Upper lobe of right lung (tissue), 1 donor: ENCODE measurements around the gene SPAG16. TPM values are rescaled to one million over a fixed set of nuclear protein-coding genes. Genes with fewer than 3 reads are reported as not detected.

Source experiments
- ATAC-seq: fragments of 200-7000 bp; cut with Tn5 transposase; one replicate; pipeline ENCODE4 v1.9.1; 2020; ENCODE audit warnings: mild to moderate bottlenecking, moderate library complexity
- DNase-seq: peaks from one replicate; pipeline ENCODE4 v3.0.0-alpha.2; 2020
- H3K27ac ChIP-seq: fragments of 200-600 bp; one replicate; pipeline ENCODE4 v1.8.0; 2022
- H3K27me3 ChIP-seq: fragments of 200-600 bp; one replicate; pipeline ENCODE4 v1.8.0; 2022; ENCODE audit warnings: mild to moderate bottlenecking
- H3K36me3 ChIP-seq: fragments of 200-600 bp; one replicate; pipeline ENCODE4 v1.8.0; 2022
- H3K4me1 ChIP-seq: fragments of 200-600 bp; one replicate; pipeline ENCODE4 v1.8.0; 2022
- H3K4me3 ChIP-seq: fragments of 200-600 bp; one replicate; pipeline ENCODE4 v1.8.0; 2022; ENCODE audit warnings: mild to moderate bottlenecking
- H3K9me3 ChIP-seq: fragments of 200-600 bp; one replicate; pipeline ENCODE4 v1.8.0; 2022
- intact Hi-C: fragments of 100-400 bp; cut with DNase I; formaldehyde crosslinking; loops from one replicate; pipeline ENCODE4 v1.11.0; 2022
- total RNA-seq: library from RNA; stranded (reverse); fragmentation: NEBNext Ultra II Directional; extraction: Animal tissue kit (Norgen Biotek cat#: 25700); gene quantifications from one replicate; pipeline ENCODE4 v1.2.1, GENCODE V29; 2021
- TF ChIP-seq, protein P1 (sequence below): fragments of 200-600 bp; IDR thresholded peaks from one replicate; pipeline ENCODE4 v1.8.0; 2022; ENCODE audit warnings: antibody characterized with exemption
- donor health status: DM: no; HTN: yes; CAD: no; lungs with severe emphysema.

The SPAG16 gene
- total RNA-seq, 1 donor from 2014 or later = 11.6 TPM

DNA sequence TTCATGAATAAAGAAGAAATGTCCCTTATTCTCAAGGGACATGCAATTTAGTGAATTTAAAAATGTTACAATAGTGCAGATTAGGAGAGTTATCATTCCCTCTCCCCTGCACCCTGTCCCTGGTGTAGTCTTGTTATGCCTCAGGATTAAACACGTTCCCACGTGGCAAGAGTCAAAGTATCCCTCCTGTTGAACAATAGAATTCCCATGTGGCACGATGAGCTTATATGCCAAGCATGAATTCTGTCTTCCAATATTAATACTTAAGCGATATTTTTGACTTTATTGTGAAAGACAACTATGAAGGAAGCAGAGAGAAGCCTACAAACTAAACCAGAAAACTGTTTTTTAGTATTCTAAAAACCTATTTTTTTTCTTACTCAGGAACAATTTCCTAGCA lies 36.7 kb upstream of the SPAG16 start:
- ATAC-seq (no peak), DNase-seq (no peak)
- intact Hi-C loops = no loop called here
- Histone ChIP-seq H3K27ac (no peak overlapping the region), H3K27me3 (peaks cover 3% of the 10 kb centered on the region), H3K4me1 (no peaks in the 10 kb centered on the region), H3K9me3 (no peaks in the 10 kb centered on the region), H3K4me3 (no peak overlapping the region), H3K36me3 (no peaks in the 10 kb centered on the region)
- TF ChIP-seq, protein P1, sequence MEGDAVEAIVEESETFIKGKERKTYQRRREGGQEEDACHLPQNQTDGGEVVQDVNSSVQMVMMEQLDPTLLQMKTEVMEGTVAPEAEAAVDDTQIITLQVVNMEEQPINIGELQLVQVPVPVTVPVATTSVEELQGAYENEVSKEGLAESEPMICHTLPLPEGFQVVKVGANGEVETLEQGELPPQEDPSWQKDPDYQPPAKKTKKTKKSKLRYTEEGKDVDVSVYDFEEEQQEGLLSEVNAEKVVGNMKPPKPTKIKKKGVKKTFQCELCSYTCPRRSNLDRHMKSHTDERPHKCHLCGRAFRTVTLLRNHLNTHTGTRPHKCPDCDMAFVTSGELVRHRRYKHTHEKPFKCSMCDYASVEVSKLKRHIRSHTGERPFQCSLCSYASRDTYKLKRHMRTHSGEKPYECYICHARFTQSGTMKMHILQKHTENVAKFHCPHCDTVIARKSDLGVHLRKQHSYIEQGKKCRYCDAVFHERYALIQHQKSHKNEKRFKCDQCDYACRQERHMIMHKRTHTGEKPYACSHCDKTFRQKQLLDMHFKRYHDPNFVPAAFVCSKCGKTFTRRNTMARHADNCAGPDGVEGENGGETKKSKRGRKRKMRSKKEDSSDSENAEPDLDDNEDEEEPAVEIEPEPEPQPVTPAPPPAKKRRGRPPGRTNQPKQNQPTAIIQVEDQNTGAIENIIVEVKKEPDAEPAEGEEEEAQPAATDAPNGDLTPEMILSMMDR = no peak

DNA sequence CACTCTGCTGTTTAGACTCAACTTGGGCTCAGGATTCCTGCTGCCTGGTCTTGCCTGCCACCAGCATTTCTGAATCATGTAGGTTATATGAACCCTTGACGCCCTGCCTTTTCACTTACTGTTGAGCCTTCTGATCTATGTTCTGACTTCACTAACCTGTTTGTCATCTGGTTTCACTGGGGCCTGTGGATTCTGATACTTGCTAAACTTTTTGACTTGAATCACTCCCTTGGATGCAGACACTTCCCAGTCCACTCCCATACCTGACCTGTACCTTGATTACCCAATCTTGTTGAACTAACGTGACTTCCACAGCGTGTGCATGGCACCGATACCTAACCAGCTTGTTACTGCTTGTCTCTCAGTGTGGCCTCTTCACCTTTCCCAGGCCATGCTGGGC lies 35.6 kb upstream of the SPAG16 start:
- no peak for DNase-seq
- Histone ChIP-seq H3K9me3 (no peaks in the 10 kb centered on the region), H3K27me3 (peaks cover 3% of the 10 kb centered on the region), H3K4me3 (no peak overlapping the region), H3K4me1 (no peaks in the 10 kb centered on the region), H3K36me3 (no peaks in the 10 kb centered on the region), H3K27ac (no peak overlapping the region)
- peak; percentile 84 for ATAC-seq
- intact Hi-C loops = no loop called here
- TF ChIP-seq, protein P1 = no peak

DNA sequence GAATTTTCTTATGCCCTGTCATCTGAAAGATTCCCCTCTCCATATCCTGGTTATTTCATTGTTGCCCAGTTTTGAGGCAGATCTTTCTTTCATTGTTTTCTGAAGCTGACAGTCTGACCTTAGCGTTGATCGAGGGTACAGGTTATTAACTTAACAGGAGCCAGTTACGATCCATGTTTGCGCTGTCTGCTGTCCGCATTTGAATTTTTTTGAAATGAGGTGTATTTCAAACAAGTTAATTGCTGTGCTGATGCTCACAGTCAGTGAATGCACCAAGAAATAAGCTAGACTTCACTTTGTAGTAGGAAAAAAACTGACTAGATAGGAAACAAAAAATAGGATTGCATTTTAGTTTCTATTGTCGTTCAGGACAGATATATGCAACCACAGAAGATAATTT lies 34.8 kb upstream of the SPAG16 start:
- H3K27me3 ChIP-seq = peaks cover 3% of the 10 kb centered on the region

DNA sequence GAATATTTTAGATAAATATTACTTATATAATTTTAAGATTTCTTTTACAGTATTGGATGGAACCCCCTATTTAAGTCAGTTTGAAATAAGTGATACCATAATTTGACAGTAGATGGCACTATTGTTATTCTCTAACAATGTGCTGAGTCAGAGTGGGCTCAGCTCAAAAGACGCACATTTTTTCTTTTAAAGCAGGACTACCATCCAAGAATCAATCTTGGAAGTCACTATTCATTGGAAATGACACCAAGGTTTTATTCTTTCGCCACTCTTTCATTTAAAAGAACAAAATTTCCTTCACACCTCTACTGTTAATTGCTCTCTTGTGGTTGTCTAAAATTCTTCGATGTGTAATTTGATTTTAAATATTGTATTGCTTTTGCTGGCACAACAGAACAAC lies 32.6 kb upstream of the SPAG16 start:
- intact Hi-C loops = no loop called here
- no peaks in the 10 kb centered on the region for H3K9me3 ChIP-seq
- TF ChIP-seq, protein P1 = peak; percentile 73
- DNase-seq (no peak), ATAC-seq (peak; percentile 82)
- no peak overlapping the region for H3K4me3 ChIP-seq
- no peaks in the 10 kb centered on the region for H3K36me3 ChIP-seq
- H3K4me1 ChIP-seq = no peaks in the 10 kb centered on the region
- no peaks in the 10 kb centered on the region for H3K27me3 ChIP-seq
- no peak overlapping the region for H3K27ac ChIP-seq

More for the DNA sequence above, 34.8 kb upstream of the SPAG16 start:
- intact Hi-C loops = no loop called here
- Histone ChIP-seq H3K27ac (no peak overlapping the region), H3K36me3 (no peaks in the 10 kb centered on the region), H3K9me3 (no peaks in the 10 kb centered on the region), H3K4me3 (no peak overlapping the region), H3K4me1 (no peaks in the 10 kb centered on the region)
- TF ChIP-seq, protein P1 = no peak
- DNase-seq = no peak
- ATAC-seq = no peak

DNA sequence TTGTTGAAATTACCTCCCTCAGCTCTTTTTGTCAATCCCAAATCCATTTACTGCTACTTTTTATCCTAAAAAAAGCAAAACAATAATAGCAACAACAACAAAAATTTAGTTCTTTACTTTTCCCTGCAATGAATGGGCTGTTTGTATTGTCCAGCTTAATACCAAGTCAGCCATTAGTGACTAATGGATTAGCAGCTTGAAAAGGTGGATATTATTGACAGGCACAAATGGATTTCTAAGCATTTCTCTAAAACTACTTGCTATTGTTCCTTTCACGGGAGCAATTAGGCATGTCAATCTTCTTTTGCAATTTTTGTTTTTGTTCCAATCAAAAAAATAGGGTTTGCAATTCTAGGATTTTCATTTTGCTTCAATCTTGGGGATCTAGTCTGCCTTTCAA lies 32.1 kb upstream of the SPAG16 start:
- ATAC-seq = no peak
- intact Hi-C loops = no loop called here
- Histone ChIP-seq H3K4me3 (no peak overlapping the region), H3K27me3 (no peaks in the 10 kb centered on the region), H3K27ac (no peak overlapping the region), H3K4me1 (no peaks in the 10 kb centered on the region), H3K36me3 (no peaks in the 10 kb centered on the region), H3K9me3 (no peaks in the 10 kb centered on the region)
- no peak for DNase-seq
- TF ChIP-seq, protein P1 = no peak

DNA sequence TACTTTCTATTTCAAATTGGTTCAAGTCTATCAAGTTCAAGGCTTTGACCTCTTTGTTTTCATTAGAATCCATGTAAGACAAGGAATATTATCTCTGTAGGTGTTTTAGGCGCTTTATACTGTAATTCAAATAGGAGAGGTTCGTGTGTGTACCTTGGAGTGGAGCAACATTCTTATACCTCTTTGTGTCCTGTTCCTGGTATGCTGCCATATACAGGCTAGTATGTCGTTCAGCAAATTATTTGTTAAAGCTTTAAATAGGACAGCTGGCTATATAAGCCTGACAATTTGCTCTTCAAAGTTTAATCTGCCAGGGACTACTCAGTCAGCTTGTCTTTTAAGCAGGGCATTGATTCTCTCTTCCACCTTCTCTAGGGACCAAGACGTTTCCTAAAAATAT lies 31.1 kb upstream of the SPAG16 start:
- Histone ChIP-seq H3K27ac (no peak overlapping the region), H3K4me1 (no peaks in the 10 kb centered on the region), H3K4me3 (no peak overlapping the region), H3K9me3 (no peaks in the 10 kb centered on the region), H3K36me3 (no peaks in the 10 kb centered on the region), H3K27me3 (no peaks in the 10 kb centered on the region)
- intact Hi-C loops = no loop called here
- TF ChIP-seq, protein P1 = no peak
- ATAC-seq = no peak
- no peak for DNase-seq
